K562 (cell line): ENCODE data around the gene DUS3L. TPM values are rescaled to one million over a fixed set of nuclear protein-coding genes. Genes with fewer than 3 reads are reported as not detected.

Experiments used
- ATAC-seq: fragments of 200-7000 bp; cut with Tn5 transposase; 3 replicates; pipeline ENCODE4 v1.9.1; 2020; ENCODE audit warnings: moderate library complexity
- BruUV-seq: library from RNA; stranded (reverse); fragments of 400-500 nt; replicated peaks from 2 replicates; lab custom pipeline; 2021; lab: Mats Ljungman, UMichigan
- CTCF ChIA-PET: fragments of 300-600 bp; formaldehyde crosslinking; extraction: SDS; loops from one replicate; lab custom pipeline; 2021; ENCODE audit warnings: low intra/inter-chr PET ratio; lab: Yijun Ruan, JAX
- POLR2A ChIA-PET: fragments of 300-600, 350-650 bp; sonication (Branson Sonifier 250); formaldehyde crosslinking; extraction: SDS; loops from one replicate; lab custom pipeline; 2021; ENCODE audit warnings: antibody characterized with exemption, inconsistent platforms; lab: Yijun Ruan, JAX
- DNase-seq, 4 experiments: peaks; one replicate each; pipeline versions ENCODE4 v3.0.0 to v3.0.0-alpha.2; 2011 to 2018; ENCODE audit warnings: low spot score in 3 of 4, mixed read lengths in 3 of 4; ENCODE audit errors: extremely low read depth in 1 of 4
- FAIRE-seq: peaks from 2 replicates; lab custom pipeline; 2011; peaks lifted over from hg19 to GRCh38; lab: Jason Lieb, UNC
- H2AFZ ChIP-seq: 2 replicates; pipeline ENCODE4 v1.6.0; 2011; ENCODE audit warnings: low read depth, low read length, control low read depth, inconsistent platforms
- H3K27ac ChIP-seq: fragments of 200-600 bp; 3 replicates; pipeline ENCODE4 v1.8.0; 2011; ENCODE audit warnings: low read depth, mild to moderate bottlenecking, control low read depth, inconsistent platforms, low read length, moderate library complexity, mixed read lengths; ENCODE audit errors: extremely low read depth
- H3K27me3 ChIP-seq, 2 experiments: fragments of 300-600 bp in 1 of 2; 2 replicates in 1 of 2; 3 replicates in 1 of 2; pipeline versions ENCODE4 v1.6.0 to v1.8.0; 2011; ENCODE audit warnings: inconsistent platforms in 2 of 2, low read length in 2 of 2, mild to moderate bottlenecking in 1 of 2, mixed read lengths in 1 of 2, moderate library complexity in 1 of 2; ENCODE audit not compliant: control insufficient read depth in 2 of 2, insufficient read depth in 2 of 2
- H3K36me3 ChIP-seq: fragments of 300-600 bp; 3 replicates; pipeline ENCODE4 v1.8.0; 2011; ENCODE audit warnings: mild to moderate bottlenecking, low read length, inconsistent platforms; ENCODE audit not compliant: control insufficient read depth, insufficient read depth
- H3K4me1 ChIP-seq, 2 experiments: fragments of 200-600 bp in 1 of 2; replicated peaks in 1 of 2; 2 replicates in 1 of 2; 3 replicates in 1 of 2; pipeline versions ENCODE4 v1.5.1 to v1.8.0; 2011; ENCODE audit warnings: inconsistent platforms in 2 of 2, low read length in 2 of 2, mild to moderate bottlenecking in 1 of 2, mixed read lengths in 1 of 2, moderate library complexity in 1 of 2; ENCODE audit not compliant: control insufficient read depth in 2 of 2, insufficient read depth in 2 of 2
- H3K4me2 ChIP-seq: 2 replicates; pipeline ENCODE4 v1.6.1; 2011; ENCODE audit warnings: low read length, control low read depth, inconsistent platforms, mixed read lengths; ENCODE audit not compliant: insufficient read depth
- H3K4me3 ChIP-seq: fragments of 200-600 bp; sonication (generic), shearing (Covaris generic); 2 replicates; pipeline ENCODE4 v1.5.1; 2016; ENCODE audit warnings: control low read depth, inconsistent platforms
- H3K79me2 ChIP-seq: fragments of 200-600 bp; 3 replicates; pipeline ENCODE4 v1.8.0; 2011; ENCODE audit warnings: low read length, inconsistent platforms; ENCODE audit not compliant: control insufficient read depth, insufficient read depth
- H3K9ac ChIP-seq, 2 experiments: 2 replicates each; pipeline versions ENCODE4 v1.6.0 to v1.6.1; 2011; ENCODE audit warnings: low read depth in 2 of 2, low read length in 2 of 2, control low read depth in 1 of 2, inconsistent platforms in 1 of 2, mild to moderate bottlenecking in 1 of 2, mixed read lengths in 1 of 2; ENCODE audit not compliant: insufficient read depth in 1 of 2
- H3K9me1 ChIP-seq: one replicate; pipeline ENCODE4 v1.6.0; 2011; ENCODE audit warnings: inconsistent platforms, mild to moderate bottlenecking, low read length, moderate library complexity; ENCODE audit not compliant: control insufficient read depth, insufficient read depth
- H3K9me3 ChIP-seq: replicated peaks from 2 replicates; pipeline ENCODE4 v1.5.1; 2011; ENCODE audit warnings: low read depth, low read length, inconsistent platforms; ENCODE audit not compliant: control insufficient read depth, insufficient read depth
- H4K20me1 ChIP-seq: replicated peaks from 2 replicates; pipeline ENCODE4 v1.6.1; 2011; ENCODE audit warnings: low read length, inconsistent platforms, mixed read lengths; ENCODE audit not compliant: control insufficient read depth, insufficient read depth
- CAMTA2 ChIP-seq: fragments of 250-450 bp; sonication (Bioruptor Pico); conservative IDR thresholded peaks from 2 replicates; pipeline ENCODE4 v1.5.1; 2022
- GTF2F1 ChIP-seq: IDR thresholded peaks from 2 replicates; pipeline ENCODE4 v1.6.1; 2011; ENCODE audit warnings: low read depth, low read length, improper control_type of control experiment
- HNRNPUL1 ChIP-seq: fragments of 200-400 bp; formaldehyde crosslinking; IDR thresholded peaks from 2 replicates; pipeline ENCODE4 v1.6.1; 2017; ENCODE audit warnings: low read length
- IRF1 ChIP-seq: sonication (generic); formaldehyde crosslinking; IDR thresholded peaks from 2 replicates; pipeline ENCODE4 v1.8.0; 2022; ENCODE audit warnings: missing genetic modification reagents, mild to moderate bottlenecking, borderline replicate concordance
- KLF6 ChIP-seq: fragments of 250-450 bp; sonication (Bioruptor Pico); IDR thresholded peaks from 2 replicates; pipeline ENCODE4 v1.4.0; 2020; ENCODE audit warnings: mild to moderate bottlenecking, moderate library complexity, borderline replicate concordance
- MCM7 ChIP-seq, 2 experiments: fragments of 450-650 bp; IDR thresholded peaks; 2 replicates each; pipeline ENCODE4 v1.6.1; 2016 to 2018
- NR3C1 ChIP-seq: sonication (generic); formaldehyde crosslinking; IDR thresholded peaks from 2 replicates; pipeline ENCODE4 v1.8.1; 2022; ENCODE audit warnings: missing genetic modification reagents
- NRF1 ChIP-seq, 2 experiments: fragments of 450-650 bp; IDR thresholded peaks in 1 of 2; conservative IDR thresholded peaks in 1 of 2; 2 replicates each; pipeline ENCODE4 v1.6.1; 2014; ENCODE audit warnings: mild to moderate bottlenecking in 2 of 2
- PHB2 ChIP-seq: fragments of 450-650 bp; IDR thresholded peaks from 2 replicates; pipeline ENCODE4 v1.6.1; 2017; ENCODE audit warnings: low read depth
- PHF20 ChIP-seq: fragments of 450-650 bp; IDR thresholded peaks from 2 replicates; pipeline ENCODE4 v1.6.1; 2018; ENCODE audit not compliant: partially characterized antibody
- RFX1 ChIP-seq: fragments of 450-650 bp; IDR thresholded peaks from 2 replicates; pipeline ENCODE4 v1.6.1; 2016; ENCODE audit warnings: mild to moderate bottlenecking, moderate library complexity
- SPI1 ChIP-seq: IDR thresholded peaks from 2 replicates; pipeline ENCODE4 v1.6.1; 2011; ENCODE audit warnings: low read depth, low read length, control low read depth, borderline replicate concordance
- XRCC4 ChIP-seq: IDR thresholded peaks from one replicate; pipeline ENCODE4 v1.6.1; 2011; ENCODE audit not compliant: insufficient read depth, insufficient read length; ENCODE audit errors: extremely low read depth
- ZNF140 ChIP-seq: fragments of 250-450 bp; sonication (Bioruptor Pico); IDR thresholded peaks from 2 replicates; pipeline ENCODE4 v1.8.0; 2021; ENCODE audit warnings: moderate library complexity, mild to moderate bottlenecking, inconsistent platforms
- ZNF165 ChIP-seq: fragments of 250-450 bp; sonication (Bioruptor Pico); IDR thresholded peaks from 2 replicates; pipeline ENCODE4 v1.4.0; 2020; ENCODE audit warnings: borderline replicate concordance
- ZNF586 ChIP-seq: fragments of 450-650 bp; formaldehyde crosslinking; conservative IDR thresholded peaks from 2 replicates; pipeline ENCODE4 v1.4.0; 2020; ENCODE audit warnings: mild to moderate bottlenecking, moderate library complexity
- ZZZ3 ChIP-seq: fragments of 450-650 bp; IDR thresholded peaks from 2 replicates; pipeline ENCODE4 v1.6.1; 2016; ENCODE audit warnings: antibody characterized with exemption, mild to moderate bottlenecking, moderate library complexity
- WGBS: fragments of 100-300 bp; shearing (Covaris generic); methylation state at CpG from one replicate; pipeline ENCODE4 v1.1.6; 2016; ENCODE audit warnings: low coverage, mixed read lengths; ENCODE audit not compliant: insufficient coverage; ENCODE audit errors: missing lambda C conversion rate; 5-methylcytosine and 5-hydroxymethylcytosine counted together
- in situ Hi-C: fragments of 300-500 bp; cut with MboI; formaldehyde crosslinking; loops from 4 replicates; pipeline ENCODE4 v1.15.0; 2018; ENCODE audit warnings: inconsistent platforms, mixed read lengths
- intact Hi-C: fragments of 100-400 bp; cut with micrococcal nuclease; formaldehyde crosslinking; loops from 2 replicates; pipeline ENCODE4 v1.14.2; 2022
- polyA plus RNA-seq, 8 experiments: library from polyadenylated mRNA; depleted of rRNA in 4 of 8; stranded (reverse) in 5 of 8; unstranded in 3 of 8; fragments of >200 nt; fragmentation: Nextera tagmentation in 2 of 8; fragmentation: Illumina TruSeq in 1 of 8; extraction: Ambion mirVana in 2 of 8; extraction: Trizol in 1 of 8; gene quantifications; 2 replicates each; pipeline versions ENCODE4 v1.2.1 to v1.2.3, GENCODE V29; 2011 to 2014; ENCODE audit warnings: inconsistent platforms in 1 of 8, missing spikeins in 1 of 8
- total RNA-seq, 7 experiments: library from RNA; depleted of rRNA in 6 of 7; stranded (reverse); fragments of >200 nt in 6 of 7; fragmentation: Illumina TruSeq in 2 of 7; extraction: Trizol in 2 of 7; gene quantifications; 2 replicates each; pipeline versions ENCODE4 v1.2.1 to v1.2.3, GENCODE V29; 2011 to 2021; ENCODE audit warnings: low replicate concordance in 1 of 7
- TF ChIP-seq, protein P1 (sequence below): fragments of 450-650 bp; formaldehyde crosslinking; IDR thresholded peaks from 2 replicates; pipeline ENCODE4 v1.4.0; 2020; ENCODE audit warnings: mild to moderate bottlenecking
- TF ChIP-seq, protein P2 (sequence below): fragments of 250-450 bp; sonication (Bioruptor Pico); IDR thresholded peaks from 2 replicates; pipeline ENCODE4 v1.8.0; 2022; ENCODE audit warnings: moderate library complexity, mild to moderate bottlenecking, inconsistent platforms

The DUS3L gene
- total and polyA plus RNA-seq, 9 of the 15 experiments (the other 6 are each of a cell fraction or from before 2014, with no cell fraction given): 1.7 to 102 (median 77.5) TPM

DNA sequence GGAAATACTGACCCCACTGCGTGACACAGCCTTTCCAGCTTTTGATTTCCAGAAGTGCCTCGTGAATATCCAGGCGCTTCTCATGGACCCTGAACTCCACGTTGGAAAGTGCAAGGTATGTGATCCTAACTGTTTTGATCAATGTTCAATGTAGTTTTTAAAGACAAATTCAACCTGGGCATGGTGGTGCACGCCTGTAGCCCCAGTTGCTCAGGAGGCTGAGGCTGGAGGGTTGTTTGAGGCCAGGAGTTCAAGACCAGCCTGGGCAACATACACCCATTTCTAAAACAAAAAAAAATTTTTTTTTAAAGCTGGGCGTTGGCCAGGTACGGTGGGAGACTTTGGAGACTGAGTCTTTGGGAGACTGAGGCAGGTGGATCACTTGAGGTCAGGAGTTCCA lies 39.3 kb downstream of the DUS3L start:
- Histone ChIP-seq H3K4me3 (no peak overlapping the region), H3K9ac (no peak overlapping the region), H3K9me1 (no peaks in the 10 kb centered on the region), H2AFZ (no peak overlapping the region), H3K4me2 (no peak overlapping the region), H3K36me3 (no peaks in the 10 kb centered on the region), H4K20me1 (no peaks in the 10 kb centered on the region), H3K27me3 (peaks cover 16 to 36% of the 10 kb centered on the region in 2 experiments; a peak in 3 of 5 replicates), H3K9me3 (no peaks in the 10 kb centered on the region), H3K79me2 (no peaks in the 10 kb centered on the region), H3K4me1 (no peaks in the 10 kb centered on the region; a peak in 1 of 5 replicates), H3K27ac (no peak overlapping the region)
- BruUV-seq: no TSS peak
- intact Hi-C loops (no loop called here), in situ Hi-C loops (no loop called here)
- ChIA-PET POLR2A (no interaction called here), CTCF (no interaction called here)
- ATAC-seq (no peak), DNase-seq (no peak), FAIRE-seq (no peak)
- no peak for TF ChIP-seq RFX1
- no peak for TF ChIP-seq XRCC4
- TF ChIP-seq ZNF165 (CRISPR knock-in tag): no peak
- no peak for TF ChIP-seq HNRNPUL1
- no peak for TF ChIP-seq PHF20
- TF ChIP-seq PHB2: no peak
- no peak for TF ChIP-seq GTF2F1
- no peak for TF ChIP-seq ZNF140 (CRISPR knock-in tag)
- TF ChIP-seq, protein P1, sequence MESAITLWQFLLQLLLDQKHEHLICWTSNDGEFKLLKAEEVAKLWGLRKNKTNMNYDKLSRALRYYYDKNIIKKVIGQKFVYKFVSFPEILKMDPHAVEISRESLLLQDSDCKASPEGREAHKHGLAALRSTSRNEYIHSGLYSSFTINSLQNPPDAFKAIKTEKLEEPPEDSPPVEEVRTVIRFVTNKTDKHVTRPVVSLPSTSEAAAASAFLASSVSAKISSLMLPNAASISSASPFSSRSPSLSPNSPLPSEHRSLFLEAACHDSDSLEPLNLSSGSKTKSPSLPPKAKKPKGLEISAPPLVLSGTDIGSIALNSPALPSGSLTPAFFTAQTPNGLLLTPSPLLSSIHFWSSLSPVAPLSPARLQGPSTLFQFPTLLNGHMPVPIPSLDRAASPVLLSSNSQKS (CRISPR knock-in tag): no peak
- TF ChIP-seq ZZZ3: no peak
- TF ChIP-seq, protein P2, sequence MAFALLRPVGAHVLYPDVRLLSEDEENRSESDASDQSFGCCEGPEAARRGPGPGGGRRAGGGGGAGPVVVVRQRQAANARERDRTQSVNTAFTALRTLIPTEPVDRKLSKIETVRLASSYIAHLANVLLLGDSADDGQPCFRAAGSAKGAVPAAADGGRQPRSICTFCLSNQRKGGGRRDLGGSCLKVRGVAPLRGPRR (CRISPR knock-in tag): no peak
- TF ChIP-seq NR3C1: no peak
- no peak for TF ChIP-seq MCM7 (IDR thresholded peaks at IDR 0.05)
- no peak for TF ChIP-seq KLF6 (CRISPR knock-in tag)
- no peak for TF ChIP-seq CAMTA2 (CRISPR knock-in tag)
- no peak for TF ChIP-seq SPI1
- TF ChIP-seq NRF1 (conservative IDR thresholded peaks at IDR 0.05 in 1 of 2, IDR thresholded peaks at IDR 0.05 in 1 of 2): no peak
- TF ChIP-seq ZNF586 (CRISPR knock-in tag): no peak
- TF ChIP-seq IRF1 (CRISPR knock-in tag): no peak
- 33% methylated on average over 7 of the region's 7 CpGs for whole genome bisulfite sequencing
